Neural progenitor cell (in vitro differentiated cells): ENCODE results near the gene GLIS1. TPM values are rescaled to one million over a fixed set of nuclear protein-coding genes. Genes with fewer than 3 reads are reported as not detected.

Experiments
- DNase-seq: peaks from one replicate; pipeline ENCODE4 v3.0.0-alpha.2; 2016; ENCODE audit warnings: low spot score
- H2AFZ ChIP-seq: fragments of 200-600 bp; sonication (generic); replicated peaks from 2 replicates; pipeline ENCODE4 v1.6.1; 2016; ENCODE audit warnings: antibody characterized with exemption
- H3F3A ChIP-seq: fragments of 200-600 bp; sonication (generic); 2 replicates; pipeline ENCODE4 v1.6.1; 2016; ENCODE audit warnings: antibody characterized with exemption, low read depth
- H3K27ac ChIP-seq: fragments of 200-600 bp; sonication (generic); 2 replicates; pipeline ENCODE4 v1.5.1; 2016; ENCODE audit warnings: mild to moderate bottlenecking
- H3K27me3 ChIP-seq: fragments of 200-600 bp; sonication (generic); 2 replicates; pipeline ENCODE4 v1.6.1; 2016; ENCODE audit warnings: mild to moderate bottlenecking, moderate library complexity
- H3K36me3 ChIP-seq: fragments of 200-600 bp; sonication (generic); 2 replicates; pipeline ENCODE4 v1.5.1; 2016
- H3K4me1 ChIP-seq: fragments of 200-600 bp; sonication (generic); 2 replicates; pipeline ENCODE4 v1.6.1; 2016; ENCODE audit warnings: mixed run types
- H3K4me2 ChIP-seq: fragments of 200-600 bp; sonication (generic); 2 replicates; pipeline ENCODE4 v1.6.1; 2016
- H3K4me3 ChIP-seq: fragments of 200-600 bp; sonication (generic); 2 replicates; pipeline ENCODE4 v1.5.1; 2016
- H3K79me2 ChIP-seq: fragments of 200-600 bp; sonication (generic); 2 replicates; pipeline ENCODE4 v1.6.1; 2016; ENCODE audit warnings: low read depth
- H3K9ac ChIP-seq: fragments of 200-600 bp; sonication (generic); 2 replicates; pipeline ENCODE4 v1.6.1; 2016
- H3K9me3 ChIP-seq: fragments of 200-600 bp; sonication (generic); 2 replicates; pipeline ENCODE4 v1.5.1; 2016; ENCODE audit warnings: low read depth
- H4K20me1 ChIP-seq: fragments of 200-600 bp; sonication (generic); 2 replicates; pipeline ENCODE4 v1.6.1; 2016; ENCODE audit warnings: low read depth
- H3K27ac Mint-ChIP-seq: 3 replicates; pipeline ENCODE4 v1.8.0; 2021; ENCODE audit warnings: mixed read lengths
- H3K27me3 Mint-ChIP-seq: 2 replicates; pipeline ENCODE4 v1.8.0; 2022; ENCODE audit warnings: low read depth, mild to moderate bottlenecking, inconsistent platforms, moderate library complexity, mixed read lengths; ENCODE audit not compliant: insufficient read depth
- H3K36me3 Mint-ChIP-seq: 3 replicates; pipeline ENCODE4 v1.8.0; 2021; ENCODE audit warnings: mixed read lengths
- H3K4me1 Mint-ChIP-seq: 3 replicates; pipeline ENCODE4 v1.8.0; 2021; ENCODE audit warnings: mixed read lengths
- H3K4me3 Mint-ChIP-seq: 3 replicates; pipeline ENCODE4 v1.8.0; 2021; ENCODE audit warnings: mild to moderate bottlenecking, moderate library complexity, mixed read lengths
- H3K9me3 Mint-ChIP-seq: 3 replicates; pipeline ENCODE4 v1.8.0; 2020; ENCODE audit warnings: mixed read lengths
- EZH2 ChIP-seq: fragments of 200-600 bp; sonication (generic); IDR thresholded peaks from 2 replicates; pipeline ENCODE4 v1.6.1; 2017; ENCODE audit warnings: antibody characterized with exemption, mild to moderate bottlenecking, moderate library complexity
- EZH2phosphoT487 ChIP-seq: fragments of 200-600 bp; sonication (generic); IDR thresholded peaks from 2 replicates; pipeline ENCODE4 v1.6.1; 2017; ENCODE audit warnings: antibody characterized with exemption
- total RNA-seq: library from RNA; depleted of rRNA; stranded (reverse); fragments of >200 nt; gene quantifications from 2 replicates; pipeline ENCODE4 v1.2.3, GENCODE V29; 2015; ENCODE audit warnings: low replicate concordance
- TF ChIP-seq, protein P1 (sequence below): fragments of 200-600 bp; sonication (generic); IDR thresholded peaks from 2 replicates; pipeline ENCODE4 v1.5.1; 2017; ENCODE audit warnings: antibody characterized with exemption, mild to moderate bottlenecking

Gene GLIS1
- total RNA-seq, 1 donor from 2014 or later = not detected

DNA sequence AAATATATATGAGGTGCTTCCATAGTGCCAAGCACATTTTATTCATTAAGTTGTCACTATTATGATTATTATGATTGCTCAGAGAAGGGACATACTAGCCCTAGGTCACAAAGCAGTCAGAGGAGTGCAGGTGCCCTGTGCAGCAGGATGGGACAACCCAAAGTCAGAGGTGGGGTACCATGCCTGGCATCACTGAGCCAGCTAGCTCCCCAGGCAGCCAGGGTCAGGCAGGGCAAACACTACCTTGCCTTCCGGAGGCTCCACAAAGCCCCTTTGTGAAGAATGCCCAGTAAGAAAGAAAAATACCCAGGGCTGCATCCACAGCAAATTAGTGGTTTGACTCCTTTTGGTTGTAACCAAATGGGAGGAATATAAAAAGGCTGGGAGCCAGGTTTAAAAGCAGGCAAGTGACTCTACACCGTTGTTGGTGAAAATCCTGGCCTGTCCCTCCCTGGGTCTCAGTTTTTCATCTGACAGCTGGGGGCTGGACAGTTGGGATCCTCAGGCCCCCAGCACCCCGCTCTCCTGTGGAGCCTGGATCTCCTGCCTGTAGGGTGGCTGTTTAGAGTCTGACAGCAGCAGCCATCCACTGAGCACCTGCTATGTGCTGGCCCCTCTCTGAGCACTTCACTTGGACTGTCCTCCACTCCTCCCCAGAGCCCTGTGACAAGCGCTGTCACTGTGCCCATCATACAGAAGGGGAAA is 98.8 kb downstream of the GLIS1 start:
- peaks cover 24% of the 10 kb centered on the region for H3K4me1 Mint-ChIP-seq
- TF ChIP-seq EZH2phosphoT487 (no peak), EZH2 (no peak)
- TF ChIP-seq, protein P1, sequence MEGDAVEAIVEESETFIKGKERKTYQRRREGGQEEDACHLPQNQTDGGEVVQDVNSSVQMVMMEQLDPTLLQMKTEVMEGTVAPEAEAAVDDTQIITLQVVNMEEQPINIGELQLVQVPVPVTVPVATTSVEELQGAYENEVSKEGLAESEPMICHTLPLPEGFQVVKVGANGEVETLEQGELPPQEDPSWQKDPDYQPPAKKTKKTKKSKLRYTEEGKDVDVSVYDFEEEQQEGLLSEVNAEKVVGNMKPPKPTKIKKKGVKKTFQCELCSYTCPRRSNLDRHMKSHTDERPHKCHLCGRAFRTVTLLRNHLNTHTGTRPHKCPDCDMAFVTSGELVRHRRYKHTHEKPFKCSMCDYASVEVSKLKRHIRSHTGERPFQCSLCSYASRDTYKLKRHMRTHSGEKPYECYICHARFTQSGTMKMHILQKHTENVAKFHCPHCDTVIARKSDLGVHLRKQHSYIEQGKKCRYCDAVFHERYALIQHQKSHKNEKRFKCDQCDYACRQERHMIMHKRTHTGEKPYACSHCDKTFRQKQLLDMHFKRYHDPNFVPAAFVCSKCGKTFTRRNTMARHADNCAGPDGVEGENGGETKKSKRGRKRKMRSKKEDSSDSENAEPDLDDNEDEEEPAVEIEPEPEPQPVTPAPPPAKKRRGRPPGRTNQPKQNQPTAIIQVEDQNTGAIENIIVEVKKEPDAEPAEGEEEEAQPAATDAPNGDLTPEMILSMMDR = no peak
- Histone ChIP-seq H3K27me3 (no peaks in the 10 kb centered on the region), H4K20me1 (no peaks in the 10 kb centered on the region), H3K4me3 (no peak overlapping the region), H2AFZ (no peak overlapping the region), H3K9ac (no peak overlapping the region), H3K79me2 (no peaks in the 10 kb centered on the region), H3K4me1 (no peaks in the 10 kb centered on the region), H3F3A (no peaks in the 10 kb centered on the region), H3K36me3 (no peaks in the 10 kb centered on the region), H3K9me3 (no peaks in the 10 kb centered on the region), H3K27ac (no peak overlapping the region), H3K4me2 (no peak overlapping the region)
- peaks cover 4% of the 10 kb centered on the region for H3K27me3 Mint-ChIP-seq
- peak overlapping the region; percentile 93 for H3K27ac Mint-ChIP-seq
- H3K36me3 Mint-ChIP-seq = no peaks in the 10 kb centered on the region
- no peak overlapping the region for H3K4me3 Mint-ChIP-seq
- no peak for DNase-seq
- no peaks in the 10 kb centered on the region for H3K9me3 Mint-ChIP-seq

DNA sequence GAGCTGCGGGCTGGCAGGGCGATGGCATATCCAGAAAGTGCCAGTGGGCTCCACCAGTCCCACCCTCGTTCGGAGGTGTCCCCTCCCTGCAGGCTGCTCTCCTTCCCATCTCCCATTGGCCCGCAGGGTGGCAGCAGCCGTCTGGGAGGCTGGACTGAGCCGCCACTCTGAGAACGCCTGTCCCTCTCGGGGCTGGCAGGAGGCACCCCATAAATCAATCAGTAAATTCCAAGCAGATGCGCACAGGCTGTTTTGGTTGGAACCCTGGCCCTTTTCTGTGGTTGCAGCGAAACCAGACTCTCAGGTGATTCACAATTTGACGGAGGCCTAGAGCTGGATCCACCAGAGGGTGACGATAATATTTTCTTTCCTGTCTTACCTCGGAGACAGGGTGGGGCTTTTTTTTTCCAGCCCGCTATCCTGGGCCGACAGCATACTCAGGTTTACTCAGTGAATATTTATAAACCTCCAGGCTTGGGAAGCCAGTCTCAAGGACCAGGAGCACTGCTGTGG is 99.7 kb downstream of the GLIS1 start:
- no peak for DNase-seq
- H3K27me3 ChIP-seq = no peaks in the 10 kb centered on the region
- TF ChIP-seq EZH2phosphoT487 (no peak), EZH2 (no peak)
- TF ChIP-seq, protein P1 = no peak
- Mint-ChIP-seq H3K27ac (no peak overlapping the region), H3K27me3 (peaks cover 4% of the 10 kb centered on the region), H3K4me3 (no peak overlapping the region), H3K9me3 (no peaks in the 10 kb centered on the region), H3K36me3 (no peaks in the 10 kb centered on the region), H3K4me1 (peaks cover 20% of the 10 kb centered on the region)
- no peaks in the 10 kb centered on the region for H3K9me3 ChIP-seq
- H3K4me3 ChIP-seq = no peak overlapping the region
- no peak overlapping the region for H3K27ac ChIP-seq
- H3K9ac ChIP-seq = no peak overlapping the region
- no peaks in the 10 kb centered on the region for H4K20me1 ChIP-seq
- H3K4me1 ChIP-seq = no peaks in the 10 kb centered on the region
- H3K4me2 ChIP-seq = no peak overlapping the region
- no peak overlapping the region for H2AFZ ChIP-seq
- no peaks in the 10 kb centered on the region for H3K79me2 ChIP-seq
- no peaks in the 10 kb centered on the region for H3F3A ChIP-seq
- no peaks in the 10 kb centered on the region for H3K36me3 ChIP-seq

DNA sequence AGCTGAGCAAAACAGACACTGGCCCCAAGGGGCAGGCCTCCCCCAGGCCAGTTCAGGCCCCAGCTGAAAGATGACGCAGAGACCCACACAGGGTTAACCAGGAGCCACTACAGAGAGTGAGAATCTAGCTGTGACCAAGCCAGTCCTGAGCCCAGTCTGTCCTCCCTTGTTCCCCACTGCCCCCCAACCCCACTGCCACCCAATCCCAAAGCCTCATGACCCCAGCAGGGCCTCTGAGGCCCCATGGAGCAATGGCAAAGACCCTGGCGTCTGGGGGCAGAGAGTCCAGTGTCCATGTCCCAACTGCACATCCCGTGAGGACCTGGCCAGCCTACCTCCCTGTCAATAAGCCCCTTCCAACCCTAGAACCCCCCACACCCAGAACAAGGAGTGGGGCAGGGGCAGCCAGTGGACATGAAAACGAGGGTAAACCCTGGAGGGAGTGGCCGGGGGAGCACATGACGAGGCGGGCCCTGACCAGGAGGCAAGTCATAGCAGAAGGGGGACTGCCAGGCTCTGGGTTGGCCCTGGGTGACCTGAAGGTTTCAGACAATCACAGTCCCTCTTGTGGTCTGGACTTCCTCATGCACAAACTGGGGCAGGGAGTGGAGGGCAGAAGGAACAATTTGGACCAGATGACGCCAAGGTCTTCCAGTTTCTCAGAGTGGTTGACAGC is 100.5 kb downstream of the GLIS1 start:
- H3K4me1 ChIP-seq = no peaks in the 10 kb centered on the region
- Mint-ChIP-seq H3K4me1 (peaks cover 14% of the 10 kb centered on the region), H3K27me3 (peaks cover 4% of the 10 kb centered on the region), H3K4me3 (no peak overlapping the region), H3K36me3 (no peaks in the 10 kb centered on the region), H3K9me3 (no peaks in the 10 kb centered on the region), H3K27ac (no peak overlapping the region)
- H3K9me3 ChIP-seq = no peaks in the 10 kb centered on the region
- no peaks in the 10 kb centered on the region for H3K36me3 ChIP-seq
- no peak for TF ChIP-seq EZH2
- TF ChIP-seq, protein P1 = no peak
- no peak for TF ChIP-seq EZH2phosphoT487
- H3K9ac ChIP-seq = no peak overlapping the region
- no peak overlapping the region for H3K4me2 ChIP-seq
- no peak overlapping the region for H3K4me3 ChIP-seq
- H3K27me3 ChIP-seq = no peaks in the 10 kb centered on the region
- H4K20me1 ChIP-seq = no peaks in the 10 kb centered on the region
- H3K79me2 ChIP-seq = no peaks in the 10 kb centered on the region
- no peak for DNase-seq
- no peak overlapping the region for H3K27ac ChIP-seq
- H2AFZ ChIP-seq = no peak overlapping the region
- H3F3A ChIP-seq = no peaks in the 10 kb centered on the region
